ENCODE results near the gene SPATA6.
"Not testable (repeated sequence)": the region's sequence is repeated elsewhere in the genome, so short reads cannot be mapped to it uniquely, and the experiment has no call there.

- TF ChIP-seq REST (IDR thresholded peaks at IDR 0.05; ENCODE audit: unreplicated experiment); CTCF (conservative IDR thresholded peaks at IDR 0.05; ENCODE audit: low read depth in 2 of 2): not testable (repeated sequence)
Observed at GRCh38 chr1:48437379-48437778, 34.6 kb downstream of the SPATA6 start.
